Measurements from ENCODE around the gene CACNA2D4.

DNA sequence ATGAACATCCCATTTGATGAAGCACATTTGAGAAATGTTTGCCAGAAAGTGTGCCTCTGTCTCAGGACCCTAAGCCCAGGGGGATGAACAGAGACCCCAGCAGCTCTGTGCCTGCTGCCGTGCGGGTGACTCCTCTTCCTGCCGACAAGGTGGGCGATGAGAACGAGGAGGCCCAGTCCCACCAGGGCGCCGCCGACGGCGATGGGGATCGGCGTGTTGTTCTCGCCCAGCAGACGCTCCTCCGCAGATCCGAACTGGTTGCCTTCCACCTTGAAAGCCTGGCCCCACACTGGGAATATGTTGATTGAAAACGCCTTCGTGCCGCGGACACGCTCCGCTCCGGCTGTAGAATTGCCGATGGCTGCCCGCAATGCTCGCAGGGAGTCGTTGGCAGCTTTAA, 54.0 kb downstream of the CACNA2D4 start:
- TF ChIP-seq, protein P1, sequence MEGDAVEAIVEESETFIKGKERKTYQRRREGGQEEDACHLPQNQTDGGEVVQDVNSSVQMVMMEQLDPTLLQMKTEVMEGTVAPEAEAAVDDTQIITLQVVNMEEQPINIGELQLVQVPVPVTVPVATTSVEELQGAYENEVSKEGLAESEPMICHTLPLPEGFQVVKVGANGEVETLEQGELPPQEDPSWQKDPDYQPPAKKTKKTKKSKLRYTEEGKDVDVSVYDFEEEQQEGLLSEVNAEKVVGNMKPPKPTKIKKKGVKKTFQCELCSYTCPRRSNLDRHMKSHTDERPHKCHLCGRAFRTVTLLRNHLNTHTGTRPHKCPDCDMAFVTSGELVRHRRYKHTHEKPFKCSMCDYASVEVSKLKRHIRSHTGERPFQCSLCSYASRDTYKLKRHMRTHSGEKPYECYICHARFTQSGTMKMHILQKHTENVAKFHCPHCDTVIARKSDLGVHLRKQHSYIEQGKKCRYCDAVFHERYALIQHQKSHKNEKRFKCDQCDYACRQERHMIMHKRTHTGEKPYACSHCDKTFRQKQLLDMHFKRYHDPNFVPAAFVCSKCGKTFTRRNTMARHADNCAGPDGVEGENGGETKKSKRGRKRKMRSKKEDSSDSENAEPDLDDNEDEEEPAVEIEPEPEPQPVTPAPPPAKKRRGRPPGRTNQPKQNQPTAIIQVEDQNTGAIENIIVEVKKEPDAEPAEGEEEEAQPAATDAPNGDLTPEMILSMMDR (IDR thresholded peaks at IDR 0.05 in 4 of 5, conservative IDR thresholded peaks at IDR 0.05 in 1 of 5): no peak
- no peak for TF ChIP-seq POLR2A (IDR thresholded peaks at IDR 0.05)
